ENCODE measurements around the gene AUNIP.

GRCh38 chr1:25834894-25835293 is 24.4 kb downstream of the AUNIP start:
- TF ChIP-seq CTCF (IDR thresholded peaks at IDR 0.05; ENCODE audit: insufficient read depth, low read length, poor library complexity, severe bottlenecking) (no peak), EZH2phosphoT487 (conservative IDR thresholded peaks at IDR 0.05; ENCODE audit: low read length) (no peak)
